ENCODE measurements around the gene PANK2.

GRCh38 chr20:3858689-3859088 lies 30.5 kb upstream of the PANK2 start:
- TF ChIP-seq CTCF (IDR thresholded peaks at IDR 0.05), result no peak
- TF ChIP-seq POLR2A (IDR thresholded peaks at IDR 0.05), result no peak

All from body of pancreas (tissue), 4 donors.